Measurements from ENCODE around the gene CCL20. TPM values are rescaled to one million over a fixed set of nuclear protein-coding genes. Genes with fewer than 3 reads are reported as not detected.

Gene CCL20
- total RNA-seq, 2 donors from 2014 or later: not detected

GRCh38 chr2:227849906-227850305 lies 36.3 kb downstream of the CCL20 start:
- Histone ChIP-seq H3K9me3 (ENCODE audit: control insufficient read depth, low read length) (no peaks in the 10 kb centered on the region), H3K4me3 (ENCODE audit: low read length) (no peak overlapping the region), H3K4me1 (ENCODE audit: control insufficient read depth, insufficient read depth, low read length) (no peaks in the 10 kb centered on the region), H3K9ac (ENCODE audit: extremely low read depth, low read length, poor library complexity, severe bottlenecking) (no peak overlapping the region), H3K36me3 (ENCODE audit: control insufficient read depth, insufficient read depth, low read length) (no peaks in the 10 kb centered on the region), H3K27ac (ENCODE audit: low read depth, low read length) (no peak overlapping the region), H3K27me3 (ENCODE audit: control insufficient read depth, insufficient read depth, low read length, poor library complexity, severe bottlenecking) (no peaks in the 10 kb centered on the region)
- H3K4me1 Mint-ChIP-seq: peaks cover 12% of the 10 kb centered on the region
- no peak overlapping the region for H3K4me3 Mint-ChIP-seq
- H3K9me3 Mint-ChIP-seq: no peaks in the 10 kb centered on the region
- peaks cover 4% of the 10 kb centered on the region for H3K27me3 Mint-ChIP-seq (ENCODE audit: insufficient read depth)
- DNase-seq: no peak
- H3K36me3 Mint-ChIP-seq (ENCODE audit: low read depth): no peaks in the 10 kb centered on the region
- 82 to 100% methylated on average over 1 of the region's 1 CpG for WGBS, 2 experiments (ENCODE audit: insufficient coverage in 1 of 2, insufficient read length in 1 of 2)
- no peak overlapping the region for H3K27ac Mint-ChIP-seq
- no peak for TF ChIP-seq CTCF (conservative IDR thresholded peaks at IDR 0.05)

- H3K9ac ChIP-seq (ENCODE audit: extremely low read depth, low read length, poor library complexity, severe bottlenecking): no peak overlapping the region
- 93 to 95% methylated on average over 2 to 4 of the region's 4 CpGs for WGBS, 2 experiments (ENCODE audit: insufficient coverage in 1 of 2, insufficient read length in 1 of 2)
These were observed 39.6 kb downstream of the CCL20 start for GRCh38 chr2:227853204-227853629.

GRCh38 chr2:227853765-227854271 lies 40.2 kb downstream of the CCL20 start:
- DNase-seq: no peak
- no peak overlapping the region for H3K4me3 Mint-ChIP-seq
- peaks cover 6% of the 10 kb centered on the region for H3K4me1 Mint-ChIP-seq
- no peak for TF ChIP-seq CTCF (conservative IDR thresholded peaks at IDR 0.05)
- peaks cover 4% of the 10 kb centered on the region for H3K27me3 Mint-ChIP-seq (ENCODE audit: insufficient read depth)
- Histone ChIP-seq H3K9ac (ENCODE audit: extremely low read depth, low read length, poor library complexity, severe bottlenecking) (no peak overlapping the region), H3K27me3 (ENCODE audit: control insufficient read depth, insufficient read depth, low read length, poor library complexity, severe bottlenecking) (no peaks in the 10 kb centered on the region), H3K9me3 (ENCODE audit: control insufficient read depth, low read length) (no peaks in the 10 kb centered on the region), H3K4me3 (ENCODE audit: low read length) (no peak overlapping the region), H3K4me1 (ENCODE audit: control insufficient read depth, insufficient read depth, low read length) (no peaks in the 10 kb centered on the region), H3K27ac (ENCODE audit: low read depth, low read length) (no peak overlapping the region), H3K36me3 (ENCODE audit: control insufficient read depth, insufficient read depth, low read length) (no peaks in the 10 kb centered on the region)
- no peaks in the 10 kb centered on the region for H3K36me3 Mint-ChIP-seq (ENCODE audit: low read depth)
- WGBS, 2 experiments (ENCODE audit: insufficient coverage in 1 of 2, insufficient read length in 1 of 2): 86 to 87% methylated on average over 5 to 6 of the region's 6 CpGs
- H3K27ac Mint-ChIP-seq: no peak overlapping the region
- no peaks in the 10 kb centered on the region for H3K9me3 Mint-ChIP-seq

More at GRCh38 chr2:227853204-227853629, 39.6 kb downstream of the CCL20 start:
- H3K27ac ChIP-seq (ENCODE audit: low read depth, low read length): no peak overlapping the region
- Mint-ChIP-seq H3K36me3 (ENCODE audit: low read depth) (no peaks in the 10 kb centered on the region), H3K4me3 (no peak overlapping the region), H3K4me1 (peaks cover 6% of the 10 kb centered on the region), H3K27me3 (ENCODE audit: insufficient read depth) (peaks cover 4% of the 10 kb centered on the region), H3K27ac (no peak overlapping the region), H3K9me3 (no peaks in the 10 kb centered on the region)
- no peak overlapping the region for H3K4me3 ChIP-seq (ENCODE audit: low read length)
- no peaks in the 10 kb centered on the region for H3K36me3 ChIP-seq (ENCODE audit: control insufficient read depth, insufficient read depth, low read length)
- no peaks in the 10 kb centered on the region for H3K27me3 ChIP-seq (ENCODE audit: control insufficient read depth, insufficient read depth, low read length, poor library complexity, severe bottlenecking)
- no peak for DNase-seq
- no peaks in the 10 kb centered on the region for H3K4me1 ChIP-seq (ENCODE audit: control insufficient read depth, insufficient read depth, low read length)
- no peaks in the 10 kb centered on the region for H3K9me3 ChIP-seq (ENCODE audit: control insufficient read depth, low read length)
- TF ChIP-seq CTCF (conservative IDR thresholded peaks at IDR 0.05): no peak

Data from endodermal cell (in vitro differentiated cells).